WTC11 (cell line): Measurements from ENCODE around the gene TDRD3. TPM values are rescaled to one million over a fixed set of nuclear protein-coding genes. Genes with fewer than 3 reads are reported as not detected.

ENCODE experiments used
- ATAC-seq: fragments of 200-7000 bp; cut with Tn5 transposase; 2 replicates; pipeline ENCODE4 v1.10.0; 2021; ENCODE audit warnings: mild to moderate bottlenecking, moderate library complexity
- CTCF ChIA-PET: fragments of 300-600 bp; sonication (Branson Sonifier 250); formaldehyde crosslinking; loops from one replicate; lab custom pipeline; 2021; ENCODE audit warnings: antibody characterized with exemption; lab: Charles Lee
- POLR2A ChIA-PET: fragments of 350-600 bp; sonication (Branson Sonifier 250); formaldehyde crosslinking; loops from one replicate; lab custom pipeline; 2021; ENCODE audit warnings: antibody characterized with exemption; lab: Charles Lee
- DNase-seq: peaks from one replicate; pipeline ENCODE4 v3.0.0; 2021; ENCODE audit warnings: low spot score
- H3K27ac Mint-ChIP-seq: 2 replicates; pipeline ENCODE4 v1.8.0; 2021; ENCODE audit warnings: mixed read lengths
- H3K27me3 Mint-ChIP-seq: 2 replicates; pipeline ENCODE4 v1.8.0; 2021; ENCODE audit warnings: low read depth, mild to moderate bottlenecking, moderate library complexity, mixed read lengths
- H3K36me3 Mint-ChIP-seq: 2 replicates; pipeline ENCODE4 v1.8.0; 2021; ENCODE audit warnings: mixed read lengths
- H3K4me1 Mint-ChIP-seq: 2 replicates; pipeline ENCODE4 v1.8.0; 2022; ENCODE audit warnings: mixed read lengths
- H3K4me3 Mint-ChIP-seq: 2 replicates; pipeline ENCODE4 v1.8.0; 2021; ENCODE audit warnings: mild to moderate bottlenecking, moderate library complexity, mixed read lengths
- H3K9me3 Mint-ChIP-seq: 2 replicates; pipeline ENCODE4 v1.8.0; 2021; ENCODE audit warnings: mixed read lengths
- E2F5 ChIP-seq: sonication (generic); formaldehyde crosslinking; IDR thresholded peaks from 2 replicates; pipeline ENCODE4 v1.8.1; 2022; ENCODE audit warnings: mild to moderate bottlenecking, moderate library complexity, missing genetic modification reagents
- ELF4 ChIP-seq: sonication (generic); formaldehyde crosslinking; IDR thresholded peaks from 2 replicates; pipeline ENCODE4 v1.8.1; 2022; ENCODE audit warnings: low read depth, mild to moderate bottlenecking, moderate library complexity, missing genetic modification reagents
- GRHL2 ChIP-seq: fragments of 250-450 bp; sonication (Bioruptor Pico); IDR thresholded peaks from 2 replicates; pipeline ENCODE4 v1.8.0; 2022; ENCODE audit warnings: mild to moderate bottlenecking, moderate library complexity; ENCODE audit not compliant: insufficient replicate concordance, severe bottlenecking
- HMGA2 ChIP-seq: fragments of 250-450 bp; sonication (Bioruptor Pico); IDR thresholded peaks from 2 replicates; pipeline ENCODE4 v1.4.0; 2021; ENCODE audit warnings: mild to moderate bottlenecking, moderate library complexity
- HMGXB4 ChIP-seq: sonication (generic); formaldehyde crosslinking; IDR thresholded peaks from 2 replicates; pipeline ENCODE4 v1.8.1; 2023; ENCODE audit warnings: mild to moderate bottlenecking, moderate library complexity, missing genetic modification reagents
- MXD4 ChIP-seq: fragments of 250-450 bp; sonication (Bioruptor Pico); IDR thresholded peaks from 2 replicates; pipeline ENCODE4 v1.8.0; 2021; ENCODE audit warnings: mild to moderate bottlenecking, moderate library complexity, borderline replicate concordance
- NFATC4 ChIP-seq: fragments of 250-450 bp; sonication (Bioruptor Pico); IDR thresholded peaks from 2 replicates; pipeline ENCODE4 v1.9.0; 2021; ENCODE audit warnings: mild to moderate bottlenecking
- NFYB ChIP-seq: sonication (generic); formaldehyde crosslinking; conservative IDR thresholded peaks from 2 replicates; pipeline ENCODE4 v1.8.0; 2022; ENCODE audit warnings: low read depth, missing genetic modification reagents
- NR1H2 ChIP-seq: sonication (generic); formaldehyde crosslinking; IDR thresholded peaks from 2 replicates; pipeline ENCODE4 v1.9.0; 2021; ENCODE audit warnings: mild to moderate bottlenecking, moderate library complexity, missing genetic modification reagents
- NR3C1 ChIP-seq: sonication (generic); formaldehyde crosslinking; conservative IDR thresholded peaks from 2 replicates; pipeline ENCODE4 v1.8.1; 2023; ENCODE audit warnings: low read depth, mild to moderate bottlenecking, missing genetic modification reagents
- PRDM15 ChIP-seq: sonication (generic); formaldehyde crosslinking; IDR thresholded peaks from 2 replicates; pipeline ENCODE4 v1.8.0; 2022; ENCODE audit warnings: missing genetic modification reagents
- PRRX2 ChIP-seq: fragments of 250-450 bp; sonication (Bioruptor Pico); IDR thresholded peaks from 2 replicates; pipeline ENCODE4 v1.8.0; 2021; ENCODE audit warnings: mild to moderate bottlenecking
- SMAD3 ChIP-seq: sonication (generic); formaldehyde crosslinking; IDR thresholded peaks from 2 replicates; pipeline ENCODE4 v1.8.0; 2022; ENCODE audit warnings: missing genetic modification reagents, mild to moderate bottlenecking, borderline replicate concordance
- SMAD4 ChIP-seq: sonication (generic); formaldehyde crosslinking; IDR thresholded peaks from 2 replicates; pipeline ENCODE4 v1.8.0; 2022; ENCODE audit warnings: mild to moderate bottlenecking, missing genetic modification reagents
- TCF7 ChIP-seq: sonication (generic); formaldehyde crosslinking; IDR thresholded peaks from 2 replicates; pipeline ENCODE4 v1.8.0; 2022; ENCODE audit warnings: mild to moderate bottlenecking, low read depth, missing genetic modification reagents, moderate library complexity
- TEAD4 ChIP-seq: sonication (generic); formaldehyde crosslinking; IDR thresholded peaks from 2 replicates; pipeline ENCODE4 v1.8.0; 2022; ENCODE audit warnings: mild to moderate bottlenecking, missing genetic modification reagents
- ZNF219 ChIP-seq: sonication (generic); formaldehyde crosslinking; IDR thresholded peaks from 2 replicates; pipeline ENCODE4 v1.8.0; 2023; ENCODE audit warnings: missing genetic modification reagents, mild to moderate bottlenecking, borderline replicate concordance
- ZNF317 ChIP-seq: sonication (generic); formaldehyde crosslinking; IDR thresholded peaks from 2 replicates; pipeline ENCODE4 v1.8.1; 2023; ENCODE audit warnings: low read depth, mild to moderate bottlenecking, moderate library complexity, missing genetic modification reagents, borderline replicate concordance
- ZNF396 ChIP-seq: fragments of 250-450 bp; sonication (Bioruptor Pico); IDR thresholded peaks from 2 replicates; pipeline ENCODE4 v1.8.0; 2021; ENCODE audit warnings: mild to moderate bottlenecking, moderate library complexity, borderline replicate concordance
- ZNF416 ChIP-seq: fragments of 250-450 bp; sonication (Bioruptor Pico); IDR thresholded peaks from 2 replicates; pipeline ENCODE4 v1.9.0; 2021; ENCODE audit warnings: mild to moderate bottlenecking, inconsistent platforms
- ZNF425 ChIP-seq: fragments of 250-450 bp; sonication (Bioruptor Pico); conservative IDR thresholded peaks from 2 replicates; pipeline ENCODE4 v1.9.0; 2021; ENCODE audit warnings: mild to moderate bottlenecking
- ZNF512 ChIP-seq: sonication (generic); formaldehyde crosslinking; IDR thresholded peaks from 2 replicates; pipeline ENCODE4 v1.8.1; 2022; ENCODE audit warnings: missing genetic modification reagents, borderline replicate concordance
- ZNF671 ChIP-seq: fragments of 250-450 bp; sonication (Bioruptor Pico); IDR thresholded peaks from 2 replicates; pipeline ENCODE4 v1.8.0; 2021; ENCODE audit warnings: mild to moderate bottlenecking
- ZSCAN18 ChIP-seq: fragments of 250-450 bp; sonication (Bioruptor Pico); IDR thresholded peaks from 2 replicates; pipeline ENCODE4 v2.1.2; 2022; ENCODE audit warnings: mild to moderate bottlenecking, moderate library complexity
- total RNA-seq: library from RNA; stranded (reverse); gene quantifications from 3 replicates; pipeline ENCODE4 v1.2.3, GENCODE V29; 2021

TDRD3 gene
- total RNA-seq, 1 experiment from 2014 or later = 19.5 TPM

GRCh38 chr13:60348097-60348496 lies 48.9 kb upstream of the TDRD3 start:
- ATAC-seq = peak; percentile 64
- H3K36me3 Mint-ChIP-seq = peaks cover 2% of the 10 kb centered on the region; the same call in 1 of the 2 replicates
- peaks cover 10% of the 10 kb centered on the region for H3K9me3 Mint-ChIP-seq
- no peaks in the 10 kb centered on the region for H3K27me3 Mint-ChIP-seq
- DNase-seq = no peak
- TF ChIP-seq SMAD3 (CRISPR knock-in tag) (no peak), ZNF317 (CRISPR knock-in tag) (no peak), NR3C1 (no peak), ZNF671 (CRISPR knock-in tag) (no peak), ZNF219 (CRISPR knock-in tag) (no peak), ZSCAN18 (CRISPR knock-in tag) (no peak), TCF7 (CRISPR knock-in tag) (no peak), ZNF416 (CRISPR knock-in tag) (no peak), NFYB (CRISPR knock-in tag) (no peak), ELF4 (CRISPR knock-in tag) (no peak), NFATC4 (no peak), MXD4 (no peak), TEAD4 (CRISPR knock-in tag) (no peak), HMGA2 (CRISPR knock-in tag) (no peak), ZNF512 (CRISPR knock-in tag) (no peak), SMAD4 (no peak), E2F5 (CRISPR knock-in tag) (no peak), ZNF396 (CRISPR knock-in tag) (no peak), NR1H2 (no peak), PRDM15 (CRISPR knock-in tag) (no peak)
- no peak overlapping the region for H3K4me3 Mint-ChIP-seq
- H3K27ac Mint-ChIP-seq = no peak overlapping the region; the same call in 1 of the 2 replicates
- POLR2A ChIA-PET = no interaction called here
- no peaks in the 10 kb centered on the region; the same call in 1 of the 2 replicates for H3K4me1 Mint-ChIP-seq
- CTCF ChIA-PET = no interaction called here

GRCh38 chr13:60351326-60351725 lies 45.7 kb upstream of the TDRD3 start:
- no peak overlapping the region for H3K4me3 Mint-ChIP-seq
- no peak for ATAC-seq
- no peak for TF ChIP-seq ZNF425 (CRISPR knock-in tag)
- no peak for TF ChIP-seq E2F5 (CRISPR knock-in tag)
- TF ChIP-seq GRHL2 (CRISPR knock-in tag) = no peak
- TF ChIP-seq HMGXB4 (CRISPR knock-in tag) = no peak
- no peak for TF ChIP-seq PRRX2

More at GRCh38 chr13:60351326-60351725, 45.7 kb upstream of the TDRD3 start:
- DNase-seq = no peak
- peaks cover 14% of the 10 kb centered on the region for H3K9me3 Mint-ChIP-seq
- H3K27me3 Mint-ChIP-seq = no peaks in the 10 kb centered on the region
- no peaks in the 10 kb centered on the region; the same call in 1 of the 2 replicates for H3K4me1 Mint-ChIP-seq
- peaks cover 2% of the 10 kb centered on the region; the same call in 1 of the 2 replicates for H3K36me3 Mint-ChIP-seq
- POLR2A ChIA-PET = no interaction called here
- CTCF ChIA-PET = no interaction called here
- no peak overlapping the region for H3K27ac Mint-ChIP-seq
